Gastrocnemius medialis (tissue), 4 donors: Measurements from ENCODE around the gene DVL1.

Source experiments
- CTCF ChIP-seq, 5 experiments: fragments of 450-650 bp in 3 of 5; fragments of 200-600 bp in 2 of 5; sonication (generic) in 2 of 5; IDR thresholded peaks in 4 of 5; conservative IDR thresholded peaks in 1 of 5; 1 replicate in 4 of 5; 2 replicates in 1 of 5; pipeline ENCODE4 v1.5.1; 2016 to 2019; ENCODE audit warnings: antibody characterized with exemption in 5 of 5, mild to moderate bottlenecking in 3 of 5, moderate library complexity in 3 of 5
- POLR2A ChIP-seq, 2 donors: fragments of 450-650 bp; IDR thresholded peaks; one replicate each; pipeline ENCODE4 v1.6.1; 2017; ENCODE audit warnings: antibody characterized with exemption in 2 of 2, mild to moderate bottlenecking in 2 of 2, moderate library complexity in 2 of 2

GRCh38 chr1:1359308-1359663 lies 10.1 kb upstream of the DVL1 start:
- TF ChIP-seq POLR2A (IDR thresholded peaks at IDR 0.05) (no peak), CTCF (IDR thresholded peaks at IDR 0.05 in 4 of 5, conservative IDR thresholded peaks at IDR 0.05 in 1 of 5) (no peak)
